Adrenal gland (tissue), 5 donors: ENCODE measurements around the gene FAM200C.

Experiments
- POLR2A ChIP-seq, 2 donors: fragments of 450-650 bp; IDR thresholded peaks; one replicate each; pipeline ENCODE4 v1.6.1; 2017; ENCODE audit warnings: antibody characterized with exemption in 2 of 2, mild to moderate bottlenecking in 2 of 2, moderate library complexity in 1 of 2
- TF ChIP-seq, protein P1 (sequence below), 6 experiments: fragments of 450-650 bp in 4 of 6; fragments of 200-600 bp in 2 of 6; sonication (generic) in 1 of 6; IDR thresholded peaks; 1 replicate in 5 of 6; 2 replicates in 1 of 6; pipeline versions ENCODE4 v1.5.1 to v1.8.0; 2016 to 2021; ENCODE audit warnings: antibody characterized with exemption in 6 of 6, mild to moderate bottlenecking in 2 of 6, moderate library complexity in 1 of 6
- donor health status: DM: no; HTN: no; CAD: no.

DNA sequence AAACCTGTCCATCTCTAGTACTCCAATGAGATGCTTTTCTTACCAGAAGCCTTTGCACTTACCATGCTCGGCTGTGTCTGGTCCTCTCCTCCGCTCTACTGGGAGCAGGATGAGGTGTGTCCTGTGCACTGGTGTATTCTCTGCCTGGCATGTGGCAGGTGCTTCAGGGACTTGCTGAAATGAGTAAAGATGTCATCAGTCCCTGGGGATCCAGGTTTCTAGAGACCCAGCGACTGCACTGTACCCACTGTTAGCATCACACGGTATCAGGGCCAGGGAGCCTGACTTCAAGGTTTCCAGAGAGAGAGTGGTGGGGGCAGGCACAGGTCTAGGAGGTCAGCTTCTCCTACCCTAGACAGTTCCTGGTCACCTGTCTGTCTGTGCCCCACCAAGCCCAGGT lies 32.3 kb upstream of the FAM200C start:
- TF ChIP-seq, protein P1, sequence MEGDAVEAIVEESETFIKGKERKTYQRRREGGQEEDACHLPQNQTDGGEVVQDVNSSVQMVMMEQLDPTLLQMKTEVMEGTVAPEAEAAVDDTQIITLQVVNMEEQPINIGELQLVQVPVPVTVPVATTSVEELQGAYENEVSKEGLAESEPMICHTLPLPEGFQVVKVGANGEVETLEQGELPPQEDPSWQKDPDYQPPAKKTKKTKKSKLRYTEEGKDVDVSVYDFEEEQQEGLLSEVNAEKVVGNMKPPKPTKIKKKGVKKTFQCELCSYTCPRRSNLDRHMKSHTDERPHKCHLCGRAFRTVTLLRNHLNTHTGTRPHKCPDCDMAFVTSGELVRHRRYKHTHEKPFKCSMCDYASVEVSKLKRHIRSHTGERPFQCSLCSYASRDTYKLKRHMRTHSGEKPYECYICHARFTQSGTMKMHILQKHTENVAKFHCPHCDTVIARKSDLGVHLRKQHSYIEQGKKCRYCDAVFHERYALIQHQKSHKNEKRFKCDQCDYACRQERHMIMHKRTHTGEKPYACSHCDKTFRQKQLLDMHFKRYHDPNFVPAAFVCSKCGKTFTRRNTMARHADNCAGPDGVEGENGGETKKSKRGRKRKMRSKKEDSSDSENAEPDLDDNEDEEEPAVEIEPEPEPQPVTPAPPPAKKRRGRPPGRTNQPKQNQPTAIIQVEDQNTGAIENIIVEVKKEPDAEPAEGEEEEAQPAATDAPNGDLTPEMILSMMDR (IDR thresholded peaks at IDR 0.05): no peak
- TF ChIP-seq POLR2A (IDR thresholded peaks at IDR 0.05): no peak
